ENCODE results near the gene EDARADD.
"Not testable (repeated sequence)": the region's sequence is repeated elsewhere in the genome, so short reads cannot be mapped to it uniquely, and the experiment has no call there.

EDARADD gene

DNA sequence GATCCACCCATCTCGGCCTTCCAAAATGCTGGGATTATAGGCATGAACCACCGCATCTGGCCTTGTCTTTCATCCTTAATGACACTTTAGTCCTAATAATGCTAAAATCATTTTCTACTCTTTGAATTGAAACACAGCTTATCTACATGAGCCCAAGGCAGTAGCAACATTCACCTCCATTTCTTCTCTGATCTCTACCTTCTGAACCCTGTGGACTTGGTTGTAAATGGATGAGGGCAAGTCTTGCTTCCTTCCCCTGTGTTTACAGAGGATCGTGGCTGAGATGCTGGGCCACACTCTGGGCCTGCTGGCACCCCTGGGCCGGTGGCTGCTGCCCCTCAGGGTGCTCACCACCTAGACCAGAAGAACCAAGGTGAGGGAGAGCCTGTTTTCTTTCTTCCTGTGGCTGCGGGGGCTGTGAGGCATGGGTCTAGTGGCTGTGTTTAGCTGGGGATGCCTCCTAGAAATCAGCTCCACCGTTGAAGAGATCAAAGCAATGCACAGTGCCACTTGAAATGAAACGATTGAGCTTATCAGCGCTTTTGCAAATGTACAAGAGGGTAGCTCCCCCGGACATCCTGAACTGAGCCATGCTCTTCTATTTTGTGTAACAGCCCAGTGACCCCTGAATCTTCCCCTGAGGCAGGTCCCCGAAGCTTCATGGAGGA, 97.5 kb downstream of the EDARADD start:
- no peak for DNase-seq

DNA sequence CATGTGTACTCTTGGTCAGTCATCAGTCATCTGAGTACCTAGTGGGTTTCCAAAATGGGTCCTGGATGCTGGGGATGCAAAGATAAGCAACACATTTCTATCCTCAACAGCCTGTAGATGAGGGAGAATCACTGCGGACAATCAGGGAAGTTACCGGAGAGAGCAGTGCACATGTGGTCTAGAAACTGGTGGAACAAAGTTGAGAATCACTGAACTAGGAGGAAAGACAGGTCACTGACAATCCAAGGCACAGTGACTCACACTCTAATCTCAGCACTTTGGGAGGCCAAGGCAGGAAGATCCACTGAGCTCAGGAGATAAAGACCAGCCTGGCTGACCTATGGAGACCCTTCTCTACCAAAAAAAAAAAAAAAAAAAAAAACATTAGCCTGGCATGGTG, 98.3 kb downstream of the EDARADD start:
- DNase-seq = no peak

DNA sequence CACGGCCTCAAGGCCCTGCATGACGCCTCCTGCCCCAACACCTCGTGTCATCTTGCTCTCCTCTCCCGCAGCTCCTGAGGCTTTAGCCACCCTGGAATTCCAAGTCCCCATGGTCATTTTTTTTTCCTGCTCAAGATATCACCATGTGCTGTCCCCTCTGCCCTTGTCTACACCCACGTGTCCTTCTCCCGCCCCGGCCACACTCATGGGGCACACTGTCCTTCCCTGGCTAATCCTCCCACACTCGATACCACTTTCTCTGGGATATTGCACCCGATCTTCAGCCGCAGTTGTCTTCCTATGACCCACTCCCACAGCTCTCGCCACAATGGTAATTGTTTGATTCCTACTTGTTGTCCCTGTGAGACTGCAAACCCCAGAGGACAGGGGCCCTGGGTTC, 100.0 kb downstream of the EDARADD start:
- DNase-seq = no peak

DNA sequence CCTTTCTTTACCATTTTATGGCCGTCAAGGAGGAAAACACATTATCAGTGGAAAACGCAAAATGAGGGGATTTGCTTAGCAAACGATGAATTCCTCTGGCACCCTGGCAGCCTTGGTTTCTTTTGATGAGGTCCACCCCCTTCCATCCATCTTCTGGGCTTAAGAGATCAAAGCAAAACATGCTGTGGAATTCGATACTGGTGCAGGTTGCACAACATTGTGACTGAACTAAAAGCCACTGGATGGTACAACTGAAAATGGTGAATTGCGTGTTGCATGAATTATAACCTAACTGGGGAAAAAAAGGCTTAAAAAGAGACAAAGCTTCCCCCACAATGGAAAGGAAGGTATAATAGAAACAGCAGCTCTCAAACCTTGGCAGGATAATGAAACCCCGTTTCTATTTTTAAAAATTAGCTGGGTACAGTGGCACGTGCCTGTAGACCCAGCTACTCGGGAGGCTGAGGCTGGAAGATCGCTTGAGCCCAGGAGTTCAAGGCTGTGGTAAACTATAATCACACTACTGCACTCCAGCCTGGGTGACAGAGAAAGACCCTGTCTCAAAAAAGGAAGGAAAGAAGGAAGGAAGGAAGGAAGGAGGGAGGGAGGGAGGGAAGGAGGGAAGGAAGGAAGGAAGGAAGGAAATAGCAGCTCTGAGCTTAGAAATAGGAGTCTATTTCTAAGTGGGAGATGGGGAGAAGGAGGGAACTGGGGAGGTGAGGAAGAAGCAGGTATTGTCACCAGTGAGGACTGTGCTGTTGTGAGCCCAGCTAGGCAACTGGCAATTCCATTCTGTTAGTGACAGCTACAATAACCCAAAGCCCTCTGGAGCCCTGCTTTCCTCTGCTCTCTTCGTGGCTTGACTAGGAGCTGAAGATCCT, 100.7 kb downstream of the EDARADD start:
- no peak for DNase-seq

DNA sequence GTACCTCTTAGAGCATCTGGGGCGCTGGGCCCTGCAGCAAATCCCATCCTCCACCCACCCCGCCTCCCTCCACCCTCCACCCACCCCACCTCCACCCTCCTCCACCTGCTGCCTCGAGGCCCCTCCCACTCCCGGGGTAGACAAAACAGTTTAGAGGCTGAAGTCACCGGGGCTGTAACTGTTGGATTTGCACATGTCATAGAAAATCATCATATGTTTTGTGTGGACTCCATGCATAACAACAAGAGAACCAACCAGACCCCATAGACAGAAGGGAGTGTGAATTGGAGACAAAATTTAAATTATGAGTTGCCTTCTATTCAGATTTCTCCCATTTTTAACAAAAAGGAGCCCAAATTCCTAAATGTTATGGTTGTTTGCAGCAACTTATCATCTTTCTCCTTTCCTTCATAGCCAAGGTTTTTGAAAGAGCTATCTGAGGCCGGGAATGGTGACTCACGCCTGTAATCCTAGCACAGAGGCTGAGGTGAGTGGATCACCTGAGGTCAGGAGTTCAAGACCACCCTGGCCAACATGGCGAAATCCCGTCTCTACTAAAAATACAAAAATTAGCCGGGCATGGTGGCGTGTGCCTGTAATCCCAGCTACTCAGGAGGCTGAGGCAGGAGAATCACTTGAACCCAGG, 101.5 kb downstream of the EDARADD start:
- no peak for DNase-seq

DNA sequence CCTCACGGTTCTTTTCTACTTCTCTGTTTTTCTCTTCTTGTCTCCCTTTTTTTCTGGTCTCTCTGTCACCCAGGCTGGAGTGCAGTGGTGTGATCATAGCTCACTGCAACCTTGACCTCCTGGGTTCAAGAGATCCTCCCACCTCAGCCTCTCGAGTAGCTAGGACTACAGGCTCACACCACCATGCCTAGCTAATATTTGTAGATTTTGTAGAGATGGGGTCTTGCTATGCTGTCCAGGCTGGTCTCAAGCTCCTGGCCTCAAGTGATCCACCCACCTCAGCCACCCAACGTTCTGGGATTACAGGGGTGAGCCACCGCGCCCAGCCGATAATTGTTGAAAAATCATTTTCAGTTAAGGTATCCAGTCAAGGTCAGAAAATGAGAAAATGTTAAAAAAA, 103.8 kb downstream of the EDARADD start:
- DNase-seq = no peak

DNA sequence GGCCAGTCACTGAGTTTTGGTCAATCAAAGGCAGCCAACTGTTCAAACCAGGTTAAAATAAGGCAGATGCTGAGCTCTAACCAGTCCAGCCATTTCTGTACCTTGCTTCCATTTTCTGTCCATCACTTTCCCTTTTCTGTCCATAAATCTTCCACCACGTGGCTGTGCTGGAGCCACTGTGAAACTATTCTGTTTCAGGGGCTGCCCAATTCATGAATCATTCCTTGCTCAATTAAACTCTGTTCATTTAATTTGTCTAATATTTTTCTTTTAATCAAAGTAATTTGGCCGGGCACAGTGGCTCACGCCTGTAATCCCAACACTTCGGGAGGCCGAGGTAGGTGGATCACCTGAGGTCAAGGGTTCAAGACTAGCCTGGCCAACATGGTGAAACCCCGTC, 107.0 kb downstream of the EDARADD start:
- DNase-seq = no peak

DNA sequence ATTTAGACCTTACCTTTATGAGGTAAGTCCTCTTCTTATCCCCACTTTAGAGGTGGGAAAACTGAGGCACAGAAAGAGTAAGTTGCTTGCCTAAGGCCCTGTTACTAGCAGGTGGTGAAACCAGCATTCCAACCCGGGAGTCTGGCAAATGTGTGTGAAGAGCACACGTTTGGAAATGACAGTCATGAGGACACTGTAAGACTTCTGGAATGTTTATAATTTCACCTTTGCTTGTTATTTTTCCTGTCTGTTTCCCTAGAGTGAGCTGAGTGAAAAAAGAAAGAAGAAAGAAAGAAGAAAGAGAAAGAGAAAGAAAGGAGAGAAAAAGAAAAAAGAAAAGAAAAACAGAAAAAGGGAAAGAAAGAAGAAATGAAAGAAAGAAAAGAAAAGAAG, 108.5 kb downstream of the EDARADD start:
- DNase-seq = no peak

DNA sequence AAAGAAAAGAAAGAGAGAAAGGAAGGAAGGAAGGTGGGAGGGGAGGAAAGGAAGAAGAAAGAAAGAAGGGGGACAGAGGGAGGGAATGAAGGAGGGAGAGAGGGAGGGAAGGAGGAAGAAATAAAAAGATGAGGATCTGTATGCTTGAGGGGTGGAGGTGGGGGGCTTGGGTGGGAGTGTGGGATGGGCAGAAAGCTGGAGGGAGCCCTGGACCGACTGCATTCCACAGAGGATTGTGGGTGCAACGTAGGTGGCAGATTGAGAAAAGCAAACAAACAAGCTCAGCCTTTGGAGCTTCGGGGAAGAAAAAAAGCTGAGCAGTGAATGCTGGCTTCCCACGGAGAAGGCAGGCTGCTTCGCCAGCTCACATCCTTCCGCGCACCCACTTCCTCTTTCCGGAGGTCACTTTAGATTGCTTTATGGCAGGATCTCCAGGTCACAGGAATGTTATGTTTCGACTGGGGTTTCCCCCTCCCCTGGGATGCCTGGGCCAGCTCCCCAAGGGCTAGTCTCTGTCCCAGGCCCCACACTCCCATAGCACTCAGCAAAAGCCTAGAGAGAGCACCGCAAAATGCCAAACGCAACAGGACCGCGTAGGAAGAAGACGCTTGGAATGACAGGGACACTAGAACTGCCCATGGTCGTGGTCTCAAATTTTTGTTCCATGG, 109.0 kb downstream of the EDARADD start:
- DNase-seq = peak; percentile 74 to 88

DNA sequence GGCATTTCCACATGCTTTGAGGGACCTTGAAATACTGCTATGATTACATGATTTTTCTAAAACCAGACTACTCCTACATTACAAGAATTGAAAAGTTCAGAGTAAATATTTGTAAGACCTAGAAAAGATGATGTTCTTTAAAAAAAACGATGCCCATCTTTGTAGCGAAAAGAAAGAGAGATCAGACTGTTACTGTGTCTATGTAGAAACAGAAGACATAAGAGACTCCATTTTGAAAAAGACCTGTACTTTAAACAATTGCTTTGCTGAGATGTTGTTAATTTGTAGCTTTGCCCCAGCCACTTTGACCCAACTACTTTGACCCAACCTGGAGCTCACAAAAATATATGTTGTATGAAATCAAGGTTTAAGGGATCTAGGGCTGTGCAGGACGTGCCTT, 110.3 kb downstream of the EDARADD start:
- not testable (repeated sequence) for DNase-seq

DNA sequence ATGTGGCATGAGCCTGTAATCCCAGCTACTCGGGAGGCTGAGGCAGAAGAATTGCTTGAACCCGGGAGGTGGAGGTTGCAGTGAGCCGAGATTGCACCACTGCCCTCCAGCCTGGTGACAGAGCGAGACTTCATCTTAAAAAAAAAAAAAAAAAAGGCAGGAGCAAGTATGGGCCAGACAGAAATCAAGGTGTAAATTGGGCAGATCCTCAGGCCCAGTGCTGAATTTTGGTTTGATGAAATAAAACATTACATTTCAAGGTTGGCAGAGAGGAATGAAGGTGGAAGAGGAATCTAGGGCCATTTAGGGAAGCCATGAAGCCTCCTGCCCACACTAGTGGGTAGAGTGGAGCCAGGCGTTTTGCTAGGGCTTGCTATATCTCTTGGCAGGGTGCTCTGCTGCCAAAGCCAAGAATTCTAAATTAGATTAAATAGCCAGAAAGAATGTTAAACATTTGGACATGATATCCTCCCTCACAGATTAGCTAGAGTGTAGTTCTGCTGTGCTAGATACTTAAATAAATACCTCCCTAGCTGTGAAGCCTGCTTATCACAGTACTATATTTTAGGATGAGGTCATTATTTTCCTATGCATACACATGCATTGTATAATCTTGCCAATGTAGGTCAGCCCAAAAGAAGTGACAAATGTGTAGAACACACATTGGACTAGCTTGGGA, 113.1 kb downstream of the EDARADD start:
- DNase-seq = no peak

DNA sequence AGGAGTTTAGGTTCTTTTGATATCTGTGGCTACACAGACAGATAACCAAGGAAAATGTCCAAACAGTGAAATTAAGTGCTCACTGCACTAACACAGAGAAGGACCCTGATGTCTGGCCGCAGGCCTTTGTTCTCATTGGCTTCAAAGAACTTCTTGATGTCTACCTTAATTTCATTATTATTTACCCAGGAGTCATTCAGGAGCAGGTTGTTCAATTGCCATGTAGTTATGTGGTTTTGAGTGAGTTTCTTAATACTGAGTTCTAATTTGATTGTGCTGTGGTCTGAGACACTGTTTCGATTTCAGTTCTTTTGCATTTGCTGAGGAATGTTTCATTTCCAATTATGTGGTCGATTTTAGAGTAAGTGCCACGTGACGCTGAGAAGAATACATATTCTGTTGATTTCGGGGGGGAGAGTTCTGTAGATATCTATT, 114.5 kb downstream of the EDARADD start:
- no peak for DNase-seq

DNA sequence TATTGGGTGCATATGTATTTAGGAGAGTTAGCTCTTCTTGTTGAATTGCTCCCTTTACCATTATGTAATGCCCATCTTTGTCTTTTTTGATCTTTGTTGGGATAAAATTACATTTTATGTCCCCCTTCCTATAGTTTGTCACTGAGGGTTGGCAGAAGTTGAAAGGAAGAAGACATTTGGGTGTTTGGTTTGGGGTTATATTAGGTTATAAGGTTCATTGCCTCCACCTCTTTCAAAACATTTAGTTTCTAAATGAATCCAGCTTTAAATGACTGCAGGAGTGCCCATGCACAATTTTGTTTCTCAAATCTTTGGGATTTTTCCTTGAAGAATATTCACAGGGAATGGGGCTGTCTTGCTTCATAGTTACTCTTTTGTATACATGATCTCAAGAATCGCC, 115.1 kb downstream of the EDARADD start:
- DNase-seq = no peak

DNA sequence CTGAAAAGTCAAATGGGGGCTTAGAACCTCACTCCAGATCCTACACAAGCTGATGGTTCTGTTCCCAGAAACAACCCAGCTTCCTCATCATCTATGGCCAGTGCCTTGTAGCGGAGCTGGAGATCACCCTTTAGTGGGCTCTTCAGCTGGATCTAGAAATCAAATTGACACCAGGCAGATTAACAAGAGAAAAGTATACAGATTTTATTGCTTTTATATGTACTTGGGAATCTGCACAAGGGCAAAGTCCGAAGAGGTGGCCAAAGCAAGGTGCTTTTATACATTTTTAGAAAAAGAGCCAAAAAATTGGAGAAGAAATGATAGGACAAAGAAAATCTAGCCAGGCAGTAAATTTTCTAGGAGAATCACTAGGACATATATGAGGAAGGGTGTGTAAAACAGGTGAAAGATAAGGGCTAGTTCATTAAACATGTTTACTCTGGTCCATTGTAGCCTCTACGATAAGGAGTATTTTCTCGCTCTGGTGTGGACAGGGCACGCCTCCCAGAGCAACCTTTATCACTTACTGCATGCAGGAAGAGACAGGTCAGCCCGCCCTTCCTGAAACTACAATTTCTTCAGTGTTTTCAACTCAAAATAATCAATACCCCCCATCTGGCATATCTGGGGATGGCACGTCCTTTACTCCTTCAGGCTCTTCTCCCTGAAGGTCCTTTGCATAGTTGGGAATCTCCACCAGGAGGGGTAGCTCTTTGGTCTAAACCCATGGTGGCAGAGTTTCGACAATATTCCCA, 115.7 kb downstream of the EDARADD start:
- DNase-seq = no peak

DNA sequence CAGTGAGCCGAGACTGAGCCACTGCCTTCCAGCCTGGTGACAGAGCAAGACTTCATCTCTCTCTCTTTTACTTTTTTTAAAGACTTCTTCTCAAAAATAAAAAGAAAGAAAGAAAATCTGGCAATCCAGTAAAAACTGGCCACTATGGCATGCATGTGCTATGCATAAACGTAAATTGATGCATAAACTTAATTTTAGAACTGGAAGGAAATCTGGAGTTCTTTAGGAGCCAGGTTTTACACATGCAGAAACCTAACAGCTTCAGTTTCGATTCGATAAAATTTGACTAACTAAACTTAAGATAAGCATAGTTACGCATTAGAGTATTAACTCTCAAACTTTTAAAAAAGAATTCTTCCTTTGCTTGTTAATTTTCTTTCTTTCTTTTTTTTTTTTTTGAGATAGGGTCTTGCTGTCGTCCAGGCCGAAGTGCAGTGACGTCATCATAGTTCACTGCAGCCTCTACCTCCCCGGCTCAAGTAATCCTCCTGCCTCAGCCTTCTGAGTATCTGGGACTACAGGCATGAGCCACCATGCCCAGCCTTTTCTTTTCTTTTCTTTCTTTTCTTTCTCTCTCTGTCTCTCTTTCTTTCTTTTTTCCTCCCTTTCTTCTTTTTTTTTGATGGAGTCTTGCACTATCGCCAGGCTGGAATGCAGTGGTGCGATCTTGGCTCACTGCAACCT, 117.8 kb downstream of the EDARADD start:
- DNase-seq = no peak

DNA sequence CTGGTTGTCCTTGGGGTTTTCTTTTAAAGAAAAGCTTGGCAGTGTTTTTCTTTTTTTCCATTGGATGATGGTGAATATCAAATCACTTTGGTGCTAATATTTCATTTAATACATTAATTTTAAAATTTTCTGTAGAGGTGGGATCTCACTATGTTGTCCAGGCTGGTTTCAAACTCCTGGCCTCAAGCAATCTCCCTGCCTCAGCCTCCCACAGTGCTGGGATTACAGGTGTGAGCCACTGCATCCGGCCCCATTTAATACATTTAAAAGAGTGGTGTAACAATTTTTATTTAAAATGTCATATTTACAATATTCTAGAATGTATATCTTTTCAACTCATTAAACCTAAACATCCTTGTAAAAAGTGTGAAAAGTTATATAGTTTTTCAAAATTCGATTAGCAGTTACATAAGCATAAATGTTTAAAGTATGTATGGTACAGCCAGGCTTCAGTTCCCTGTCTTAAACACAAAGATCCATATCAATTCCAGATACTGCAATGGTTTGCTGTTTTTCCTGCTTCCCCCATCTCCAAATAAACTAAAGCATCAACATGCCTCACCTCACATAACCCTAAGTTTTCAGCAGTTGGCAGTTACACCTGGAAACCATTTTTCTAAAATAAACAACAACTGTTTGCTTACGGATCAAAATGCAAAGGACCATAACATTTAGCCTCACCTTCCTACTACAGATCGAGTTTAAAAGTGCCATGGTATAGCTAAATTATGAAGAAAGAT, 120.8 kb downstream of the EDARADD start:
- no peak for DNase-seq

DNA sequence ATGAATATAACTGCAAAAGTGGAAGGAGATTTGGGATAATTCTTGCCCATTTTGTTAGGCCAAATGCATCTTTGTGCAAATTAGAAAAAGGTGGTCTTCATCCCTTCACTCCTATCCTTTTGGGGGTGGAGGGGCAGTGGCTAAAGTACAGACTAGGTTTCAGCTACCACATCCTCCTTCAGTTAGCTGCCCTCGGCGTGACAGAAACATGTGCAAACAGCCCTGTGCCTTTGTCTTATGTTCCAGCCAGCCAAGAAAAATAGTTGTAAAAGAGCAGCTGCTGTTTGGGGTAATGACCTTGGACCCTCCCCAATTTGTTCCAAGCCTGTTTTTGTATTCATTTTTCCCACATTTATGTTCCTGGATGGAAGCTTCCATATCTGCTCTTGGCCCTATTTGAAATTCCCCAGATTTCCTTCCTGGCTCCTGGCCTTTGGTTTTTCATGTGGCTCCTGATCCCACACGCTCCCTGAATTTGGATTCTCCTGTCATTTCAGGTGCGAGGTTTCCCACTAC, 121.4 kb downstream of the EDARADD start:
- DNase-seq = no peak

DNA sequence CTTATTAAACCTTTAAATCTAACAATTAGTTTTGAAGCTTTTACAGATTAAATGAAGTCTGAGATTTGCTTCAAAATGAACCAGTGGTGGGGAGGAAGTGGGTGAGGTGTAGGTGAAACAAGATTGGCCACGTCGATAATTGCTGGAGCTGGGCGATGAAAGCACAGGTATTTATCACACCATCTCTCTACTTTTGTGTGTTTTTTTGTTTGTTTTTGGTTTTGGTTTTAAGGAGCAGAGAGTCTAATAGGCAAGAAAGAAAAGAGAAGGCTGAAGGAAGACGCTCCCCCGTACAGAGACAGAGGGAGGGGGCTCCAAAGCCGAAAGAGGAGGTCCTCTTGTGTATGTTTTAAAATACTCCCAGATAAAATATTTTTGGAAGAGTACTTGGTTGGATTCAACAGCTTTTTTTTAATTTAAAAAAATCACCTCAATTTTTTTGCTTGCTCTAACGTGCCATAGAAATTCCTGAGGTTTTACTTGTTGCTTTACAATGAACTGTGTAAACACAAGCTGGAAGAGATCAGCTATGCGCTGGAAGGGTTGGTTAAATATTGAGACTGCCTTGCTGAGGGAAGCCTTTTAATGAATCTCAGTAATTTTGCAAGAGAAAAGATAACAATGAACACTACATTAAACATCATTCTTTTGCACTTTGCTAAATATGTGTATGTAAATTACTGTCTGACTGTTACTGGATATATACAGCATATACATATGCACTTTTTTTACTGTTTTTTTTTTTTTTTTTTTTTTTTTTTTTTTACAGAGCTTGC, 123.0 kb downstream of the EDARADD start:
- DNase-seq = no peak

DNA sequence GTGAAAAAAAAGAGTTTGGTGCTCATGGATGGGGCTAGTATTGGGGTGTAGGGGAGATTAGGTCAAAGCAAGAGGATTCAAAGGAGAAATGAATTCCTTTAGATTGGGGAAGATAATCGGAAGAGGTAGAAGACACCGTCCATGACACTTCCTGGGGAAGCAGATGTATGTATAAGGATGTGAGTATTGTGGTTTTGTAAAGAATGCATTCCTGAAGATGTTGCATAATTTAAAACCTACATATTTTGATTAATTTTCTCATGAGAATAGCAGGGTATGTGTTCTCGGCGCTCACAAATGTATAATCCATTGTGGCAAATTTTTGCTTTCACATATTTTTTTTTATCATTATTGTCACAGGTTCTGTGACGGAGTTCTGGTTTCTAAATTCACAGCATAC, 124.2 kb downstream of the EDARADD start:
- DNase-seq = no peak

All from inflammatory macrophage treated with lipopolysaccharide for 1 hour (primary cell).